CD14-positive monocyte (primary cell): ENCODE results near the gene SECTM1. TPM values are rescaled to one million over a fixed set of nuclear protein-coding genes. Genes with fewer than 3 reads are reported as not detected.

Source experiments
- DNase-seq, 3 donors: peaks; one replicate each; pipeline ENCODE4 v3.0.0-alpha.2; 2011 to 2022
- H2AFZ ChIP-seq: 2 replicates; pipeline ENCODE4 v1.6.0; 2012; ENCODE audit warnings: mild to moderate bottlenecking, low read depth, low read length, inconsistent platforms; ENCODE audit not compliant: insufficient read depth, poor library complexity, severe bottlenecking
- H3K27ac ChIP-seq, 2 donors: 1 replicate in 1 of 2; 2 replicates in 1 of 2; pipeline ENCODE4 v1.5.1; 2012 to 2013; ENCODE audit warnings: low read length in 2 of 2, control low read depth in 1 of 2, inconsistent platforms in 1 of 2, low read depth in 1 of 2, mild to moderate bottlenecking in 1 of 2
- H3K27me3 ChIP-seq, 2 donors: one replicate each; pipeline versions ENCODE4 v1.6.0 to v1.6.1; 2011 to 2013; ENCODE audit warnings: low read length in 2 of 2; ENCODE audit not compliant: control insufficient read depth in 2 of 2, insufficient read depth in 2 of 2
- H3K36me3 ChIP-seq, 2 donors: replicated peaks in 1 of 2; 1 replicate in 1 of 2; 2 replicates in 1 of 2; pipeline versions ENCODE4 v1.5.1 to v1.6.1; 2012 to 2013; ENCODE audit warnings: low read length in 2 of 2, control low read depth in 1 of 2, inconsistent platforms in 1 of 2, mild to moderate bottlenecking in 1 of 2; ENCODE audit not compliant: insufficient read depth in 2 of 2, control insufficient read depth in 1 of 2
- H3K4me1 ChIP-seq, 2 donors: 1 replicate in 1 of 2; 2 replicates in 1 of 2; pipeline versions ENCODE4 v1.5.1 to v1.6.1; 2012 to 2013; ENCODE audit warnings: low read length in 2 of 2, control low read depth in 1 of 2, inconsistent platforms in 1 of 2, mild to moderate bottlenecking in 1 of 2, moderate library complexity in 1 of 2; ENCODE audit not compliant: insufficient read depth in 2 of 2, control insufficient read depth in 1 of 2
- H3K4me2 ChIP-seq: replicated peaks from 2 replicates; pipeline ENCODE3; 2012; ENCODE audit warnings: low read length, moderate library complexity, mild to moderate bottlenecking; ENCODE audit not compliant: poor library complexity, severe bottlenecking; ENCODE audit errors: extremely low read depth
- H3K4me3 ChIP-seq, 3 experiments: fragments of 200-600 bp in 1 of 3; sonication (generic) in 1 of 3; replicated peaks in 1 of 3; 1 replicate in 2 of 3; 2 replicates in 1 of 3; pipeline ENCODE4 v1.5.1; 2011 to 2013; ENCODE audit warnings: low read length in 3 of 3, mild to moderate bottlenecking in 3 of 3, control low read depth in 2 of 3, low read depth in 2 of 3, inconsistent platforms in 1 of 3, moderate library complexity in 1 of 3
- H3K79me2 ChIP-seq: 2 replicates; pipeline ENCODE4 v1.6.0; 2012; ENCODE audit warnings: mild to moderate bottlenecking, control low read depth, inconsistent platforms, low read length, moderate library complexity; ENCODE audit not compliant: insufficient read depth
- H3K9ac ChIP-seq: 2 replicates; pipeline ENCODE4 v1.6.0; 2017; ENCODE audit warnings: low read length, mild to moderate bottlenecking; ENCODE audit not compliant: insufficient read depth, poor library complexity, severe bottlenecking
- H3K9me3 ChIP-seq, 2 donors: replicated peaks in 1 of 2; 1 replicate in 1 of 2; 2 replicates in 1 of 2; pipeline versions ENCODE4 v1.5.1 to v1.6.1; 2012 to 2013; ENCODE audit warnings: low read length in 2 of 2, control low read depth in 1 of 2; ENCODE audit not compliant: control insufficient read depth in 1 of 2, insufficient read depth in 1 of 2
- H4K20me1 ChIP-seq: 2 replicates; pipeline ENCODE4 v1.6.0; 2012; ENCODE audit warnings: mild to moderate bottlenecking, low read length, control low read depth, moderate library complexity; ENCODE audit not compliant: insufficient read depth
- H3K27ac Mint-ChIP-seq, 7 donors: one replicate each; pipeline ENCODE4 v1.8.0; 2020; ENCODE audit warnings: mild to moderate bottlenecking in 7 of 7, mixed read lengths in 7 of 7, moderate library complexity in 6 of 7, inconsistent platforms in 2 of 7
- H3K27me3 Mint-ChIP-seq, 3 donors: one replicate each; pipeline ENCODE4 v1.8.0; 2021 to 2022; ENCODE audit warnings: low read depth in 3 of 3, mild to moderate bottlenecking in 3 of 3, mixed read lengths in 3 of 3, moderate library complexity in 3 of 3, inconsistent platforms in 1 of 3
- H3K36me3 Mint-ChIP-seq, 2 donors: one replicate each; pipeline ENCODE4 v1.8.0; 2020; ENCODE audit warnings: mixed read lengths in 2 of 2, inconsistent platforms in 1 of 2, mild to moderate bottlenecking in 1 of 2
- H3K4me1 Mint-ChIP-seq: one replicate; pipeline ENCODE4 v1.8.0; 2020; ENCODE audit warnings: mild to moderate bottlenecking, mixed read lengths
- H3K4me3 Mint-ChIP-seq, 2 donors: one replicate each; pipeline ENCODE4 v1.8.0; 2020; ENCODE audit warnings: mild to moderate bottlenecking in 2 of 2, mixed read lengths in 2 of 2, moderate library complexity in 1 of 2
- H3K9me3 Mint-ChIP-seq, 7 donors: one replicate each; pipeline ENCODE4 v1.8.0; 2020 to 2022; ENCODE audit warnings: mixed read lengths in 7 of 7, mild to moderate bottlenecking in 6 of 7, moderate library complexity in 6 of 7, inconsistent platforms in 2 of 7
- CTCF ChIP-seq: fragments of 200-600 bp; IDR thresholded peaks from one replicate; pipeline ENCODE4 v1.8.0; 2022; ENCODE audit warnings: antibody characterized with exemption, mild to moderate bottlenecking
- WGBS: methylation state at CpG from one replicate; pipeline ENCODE4 v1.1.5; 2013; ENCODE audit warnings: missing lambda C conversion rate; ENCODE audit not compliant: insufficient coverage; 5-methylcytosine and 5-hydroxymethylcytosine counted together
- intact Hi-C, 2 donors: fragments of 100-400 bp; cut with micrococcal nuclease; formaldehyde crosslinking; loops; one replicate each; pipeline versions ENCODE4 v1.15.0 to v1.15.1; 2023
- polyA plus RNA-seq, 3 donors: library from polyadenylated mRNA; depleted of rRNA in 1 of 3; unstranded in 2 of 3; stranded (reverse) in 1 of 3; fragments of 300-500 nt in 2 of 3; fragments of >200 nt in 1 of 3; fragmentation: Illumina TruSeq in 2 of 3; gene quantifications; 1 replicate in 2 of 3; 2 replicates in 1 of 3; pipeline ENCODE4 v1.2.3, GENCODE V29; 2012 to 2021

SECTM1 gene
- polyA plus RNA-seq, 3 donors: 136 to 209 (median 188) TPM

GRCh38 chr17:82283208-82283749, 50.3 kb downstream of the SECTM1 start:
- intact Hi-C loops: no loop called here
- peak overlapping the region in 1 of 2 donors; percentile 46 for H3K4me3 Mint-ChIP-seq
- H3K4me1 Mint-ChIP-seq: peaks cover 49% of the 10 kb centered on the region
- peak overlapping the region in 5 of 7 donors; percentile 8 to 73 (median 60) for H3K27ac Mint-ChIP-seq
- DNase-seq: peak; percentile 73 to 92 (median 79)
- H3K4me2 ChIP-seq: peak overlapping the region; percentile 19
- peaks cover 4 to 5% of the 10 kb centered on the region in 2 donors for H3K36me3 Mint-ChIP-seq
- no peak overlapping the region for H2AFZ ChIP-seq
- no peaks in the 10 kb centered on the region for H3K79me2 ChIP-seq
- H4K20me1 ChIP-seq: no peaks in the 10 kb centered on the region
- H3K27me3 ChIP-seq: no peaks in the 10 kb centered on the region
- no peak overlapping the region for H3K4me3 ChIP-seq
- WGBS: 23% methylated on average over 13 of the region's 13 CpGs
- no peak overlapping the region for H3K27ac ChIP-seq
- H3K9me3 ChIP-seq: no peaks in the 10 kb centered on the region
- H3K4me1 ChIP-seq: peaks cover 52 to 65% of the 10 kb centered on the region in 2 donors
- H3K27me3 Mint-ChIP-seq: peaks cover 0 to 9% (median 5%) of the 10 kb centered on the region in 3 donors
- H3K36me3 ChIP-seq: no peaks in the 10 kb centered on the region
- H3K9ac ChIP-seq: peak overlapping the region; percentile 26
- H3K9me3 Mint-ChIP-seq: peaks cover 0 to 7% (median 0%) of the 10 kb centered on the region in 7 donors
- TF ChIP-seq CTCF: no peak

- peak overlapping the region; percentile 19 for H3K4me2 ChIP-seq
- no peak overlapping the region for H3K27ac ChIP-seq
- no peaks in the 10 kb centered on the region for H4K20me1 ChIP-seq
- peaks cover 7 to 9% of the 10 kb centered on the region in 2 donors for H3K36me3 Mint-ChIP-seq
- no peak for TF ChIP-seq CTCF
- H3K9me3 Mint-ChIP-seq: peaks cover 0 to 4% (median 0%) of the 10 kb centered on the region in 7 donors
- no peaks in the 10 kb centered on the region for H3K79me2 ChIP-seq
- H3K4me3 ChIP-seq: no peak overlapping the region
- peaks cover 48 to 62% of the 10 kb centered on the region in 2 donors for H3K4me1 ChIP-seq
- no peaks in the 10 kb centered on the region for H3K27me3 ChIP-seq
- H3K4me3 Mint-ChIP-seq: no peak overlapping the region
- H3K4me1 Mint-ChIP-seq: peaks cover 46% of the 10 kb centered on the region
- no peak overlapping the region for H2AFZ ChIP-seq
- H3K9me3 ChIP-seq: no peaks in the 10 kb centered on the region
- intact Hi-C loops: no loop called here
- peaks cover 0 to 5% (median 5%) of the 10 kb centered on the region in 3 donors for H3K27me3 Mint-ChIP-seq
- H3K9ac ChIP-seq: peak overlapping the region; percentile 26
- no peak for DNase-seq
- 94% methylated on average over 23 of the region's 25 CpGs for WGBS
- no peaks in the 10 kb centered on the region for H3K36me3 ChIP-seq
- peak overlapping the region in 1 of 7 donors; percentile 35 for H3K27ac Mint-ChIP-seq
These were observed 51.0 kb downstream of the SECTM1 start for GRCh38 chr17:82282239-82283207.
